ENCODE data around the gene MFSD12.

MFSD12 gene

GRCh38 chr19:3506384-3507340 is 50.7 kb downstream of the MFSD12 start:
- peak; percentile 55 for DNase-seq (ENCODE audit: low spot score)

GRCh38 chr19:3505598-3506383 is 51.6 kb downstream of the MFSD12 start, which contains the start of gene FZR1:
Gene FZR1, plus strand, starts transcription at chr19:3506311. Its CDS starts 16,679 bp downstream, at chr19:3522990.
- DNase-seq (ENCODE audit: low spot score), result peak; percentile 100

DNA sequence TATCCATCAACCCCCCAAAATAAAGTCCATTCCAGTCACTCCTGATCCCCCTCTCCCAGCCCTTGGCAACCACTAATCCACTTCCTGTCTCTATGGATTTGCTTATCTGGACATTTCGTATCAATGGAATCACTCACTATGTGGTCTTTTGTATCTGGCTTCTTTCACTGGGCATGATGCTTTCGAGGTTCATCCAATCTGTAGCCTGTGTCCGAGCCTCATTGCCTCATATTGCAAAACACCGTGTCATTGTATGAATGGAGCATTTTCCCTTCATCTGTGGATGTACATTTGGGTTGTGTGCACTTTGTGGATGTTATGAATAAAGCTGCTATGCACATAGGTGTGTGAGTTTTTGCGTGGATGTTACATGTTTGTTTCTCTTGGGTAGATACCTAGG is 52.7 kb downstream of the MFSD12 start:
- DNase-seq (ENCODE audit: low spot score), result no peak

DNA sequence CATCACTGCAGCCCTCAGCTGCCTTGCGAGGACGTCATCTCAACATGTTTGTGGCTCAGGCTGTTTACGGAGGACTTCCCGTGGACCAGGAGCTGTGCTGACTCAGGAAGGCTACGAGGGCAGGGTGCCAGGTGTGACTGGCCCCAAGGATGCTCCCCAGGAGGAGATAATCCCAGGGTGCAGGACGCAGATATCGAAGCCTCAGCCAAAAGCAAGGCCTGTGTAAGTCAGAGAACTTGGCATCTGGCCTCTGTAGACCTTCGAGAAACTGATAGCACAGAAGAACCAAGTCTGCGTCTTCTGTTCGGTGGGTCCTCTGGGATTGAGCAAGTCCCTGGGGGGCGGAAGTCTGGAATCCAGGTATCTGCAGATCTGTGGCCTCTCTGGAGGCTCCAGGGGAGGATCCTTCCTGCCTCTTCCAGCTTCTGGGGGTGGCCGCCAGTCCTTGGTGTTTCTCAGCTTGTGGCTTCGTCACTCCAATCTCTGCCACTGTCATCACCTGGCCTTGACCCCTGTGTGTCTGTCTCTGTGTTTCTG is 54.3 kb downstream of the MFSD12 start:
- DNase-seq (ENCODE audit: low spot score), result no peak

GRCh38 chr19:3501780-3502179 is 55.6 kb downstream of the MFSD12 start:
- DNase-seq (ENCODE audit: low spot score), result no peak

DNA sequence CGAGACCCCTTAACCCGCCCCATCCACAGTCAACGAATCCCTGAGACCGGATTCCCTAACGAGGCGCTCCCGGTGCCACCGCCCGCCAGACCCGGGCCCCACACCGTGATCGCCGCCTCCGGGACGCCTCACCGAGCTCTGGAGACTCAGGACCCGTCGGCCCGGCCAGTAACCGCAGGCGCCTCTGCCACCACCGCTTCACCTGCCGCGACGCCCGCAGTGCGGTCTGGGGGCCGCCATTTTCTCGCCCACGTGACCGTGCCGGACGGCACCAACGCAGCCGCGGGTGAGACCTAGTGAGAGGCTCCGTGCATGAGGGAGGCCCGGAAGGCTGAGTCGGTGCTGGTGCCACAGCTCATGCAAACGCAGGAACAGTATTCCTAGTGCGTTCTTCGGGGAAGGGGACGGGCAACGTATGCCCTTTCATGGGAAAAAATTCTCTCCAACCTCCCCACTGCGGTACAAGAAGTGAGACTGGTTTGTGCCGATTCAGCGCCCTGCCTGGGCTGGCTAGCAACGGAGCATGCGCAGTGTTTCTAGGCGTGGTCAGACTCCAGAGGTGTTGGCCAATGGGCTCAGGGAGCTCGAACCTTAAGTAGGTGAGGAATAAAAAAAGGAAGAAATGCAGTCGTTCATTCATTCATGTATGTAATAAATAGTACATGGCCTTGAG is 56.8 kb downstream of the MFSD12 start, which contains the start of gene DOHH:
Gene DOHH (minus strand): TSS at position 246 of the 673 bp plus-strand sequence. CDS start 3,860 bp downstream, outside the sequence.
- DNase-seq (ENCODE audit: low spot score), result peak; percentile 99

DNA sequence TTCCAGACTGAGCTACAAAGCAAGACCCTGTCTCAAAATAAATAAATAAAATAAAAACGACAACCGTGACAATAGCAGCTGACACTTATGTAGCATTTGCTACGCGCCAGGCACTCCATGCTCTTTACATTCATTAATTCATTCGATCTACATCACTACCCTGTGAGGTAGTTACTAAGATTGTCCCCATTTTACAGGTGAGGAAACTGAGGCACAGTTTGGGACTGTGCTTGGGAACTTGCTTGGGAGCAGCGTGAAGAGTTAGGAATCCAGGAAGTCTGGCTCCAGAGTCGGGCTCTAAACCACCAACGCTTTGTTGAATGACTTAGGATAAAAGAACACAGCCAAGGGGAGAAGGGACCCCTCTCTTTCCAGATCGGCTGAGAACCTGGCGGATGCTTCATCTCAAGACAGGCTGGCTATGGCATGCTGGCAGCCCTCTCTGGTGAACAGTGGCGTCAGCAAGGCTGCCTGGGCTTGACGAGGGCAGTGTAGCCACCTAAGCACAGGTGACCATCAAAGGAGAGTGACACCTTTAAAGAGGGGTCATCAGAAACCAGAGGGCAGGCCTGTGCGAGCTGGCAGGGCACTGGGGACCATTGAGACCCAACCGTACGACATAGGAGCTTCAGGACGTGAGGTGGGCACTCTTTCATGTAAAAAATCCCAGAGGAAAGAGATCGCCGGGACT is 57.5 kb downstream of the MFSD12 start:
- no peak for DNase-seq (ENCODE audit: low spot score)

- DNase-seq (ENCODE audit: low spot score), result no peak
Observed at GRCh38 chr19:3497757-3498520, 59.4 kb downstream of the MFSD12 start.

DNA sequence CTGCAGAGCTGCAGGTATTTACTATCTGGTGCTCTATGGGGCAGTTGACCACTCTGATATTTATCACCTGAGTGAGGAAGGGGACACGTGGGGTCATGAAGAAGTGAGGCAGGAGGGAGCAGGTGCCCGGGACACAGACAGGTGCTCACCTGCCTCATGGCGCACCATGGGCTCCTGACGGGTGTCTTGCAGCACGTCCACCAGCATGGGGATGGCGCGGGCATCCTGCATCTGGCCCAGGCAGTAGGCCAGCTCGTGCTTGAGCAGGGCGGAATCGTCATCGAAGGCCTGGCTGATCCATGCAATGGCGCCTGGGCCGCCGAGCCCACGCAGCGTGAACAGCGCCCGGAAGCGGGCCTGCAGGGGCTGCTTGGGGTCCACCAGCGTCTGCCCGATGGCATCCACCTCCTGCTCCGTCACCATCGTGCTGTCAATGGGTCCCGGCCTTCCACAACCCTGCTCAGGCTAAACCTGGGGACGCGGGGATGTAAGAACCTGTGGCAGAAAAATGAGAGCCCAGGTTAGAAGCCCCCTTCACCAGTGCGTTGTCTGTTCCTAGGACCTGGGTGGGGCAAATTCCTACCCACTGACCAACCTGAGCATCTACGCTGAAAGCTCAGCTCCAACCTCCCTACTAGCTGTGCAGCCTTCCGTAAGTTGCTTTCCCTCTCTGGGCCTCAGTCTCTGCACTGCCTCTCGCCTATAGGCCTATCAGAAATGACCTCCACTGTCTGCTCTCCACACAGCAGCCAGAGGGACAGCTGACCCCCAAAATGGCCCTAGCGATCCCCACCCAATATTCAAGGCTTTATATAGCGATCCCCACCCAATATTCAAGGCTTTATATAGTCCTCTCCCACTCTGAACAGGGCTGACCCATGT is 60.8 kb downstream of the MFSD12 start:
- no peak for DNase-seq (ENCODE audit: low spot score)

DNA sequence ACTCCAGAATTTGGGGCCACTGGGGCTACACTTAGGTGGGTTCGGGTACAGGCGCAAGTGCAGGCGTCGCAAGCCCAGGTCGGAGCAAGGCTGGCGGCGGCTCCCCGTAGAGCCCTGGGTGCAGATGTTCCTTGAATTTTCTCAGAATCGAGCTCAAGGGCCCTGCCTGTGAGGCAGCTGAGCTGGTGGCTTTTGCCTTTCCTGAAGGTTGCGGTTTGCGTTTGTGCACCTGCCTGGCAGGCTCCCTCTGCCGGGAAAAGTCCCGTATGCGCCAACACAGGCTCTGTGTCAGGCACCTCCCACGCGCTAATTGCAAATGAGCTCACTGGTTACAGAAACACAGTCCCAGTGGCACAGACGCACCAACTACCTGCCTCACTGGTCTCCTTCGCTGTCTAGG is 62.8 kb downstream of the MFSD12 start:
- DNase-seq (ENCODE audit: low spot score), result no peak

All from AG08396 (cell line).